GM10847 (cell line): ENCODE data around the gene P2RX4.

Experiments used
- POLR2A ChIP-seq: IDR thresholded peaks from 2 replicates; pipeline ENCODE4 v1.6.1; 2011; ENCODE audit not compliant: insufficient read length; ENCODE audit errors: extremely low read depth

Gene P2RX4

DNA sequence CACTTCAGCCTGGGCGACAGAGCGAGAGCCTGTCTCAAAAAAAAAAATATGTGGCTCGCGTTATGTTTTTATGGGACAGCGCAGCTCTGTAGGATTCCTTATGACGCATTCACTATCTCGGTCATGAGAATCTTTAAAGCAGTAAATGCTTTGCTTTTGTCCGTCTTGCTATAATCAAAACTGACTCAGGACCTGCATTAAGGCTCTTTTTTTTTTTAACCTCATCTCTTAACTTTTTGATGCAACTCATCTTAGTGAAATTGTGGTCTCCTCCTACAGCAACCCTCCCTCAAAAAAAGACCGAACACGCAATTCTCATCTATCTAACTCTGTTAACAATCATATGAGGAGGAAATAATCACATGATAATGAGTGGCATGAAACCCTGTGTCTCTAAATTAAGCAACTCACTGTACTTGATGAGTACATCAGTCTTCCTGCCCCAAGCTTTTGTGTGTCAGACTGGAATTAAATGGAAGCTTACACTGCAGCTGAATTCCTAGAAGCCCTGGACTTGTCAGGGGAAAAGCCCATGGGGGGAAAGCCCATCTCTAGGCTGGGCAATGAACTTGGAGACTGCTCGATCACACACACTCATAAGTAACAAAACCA lies 4.3 kb downstream of the P2RX4 start:
- TF ChIP-seq POLR2A = no peak

DNA sequence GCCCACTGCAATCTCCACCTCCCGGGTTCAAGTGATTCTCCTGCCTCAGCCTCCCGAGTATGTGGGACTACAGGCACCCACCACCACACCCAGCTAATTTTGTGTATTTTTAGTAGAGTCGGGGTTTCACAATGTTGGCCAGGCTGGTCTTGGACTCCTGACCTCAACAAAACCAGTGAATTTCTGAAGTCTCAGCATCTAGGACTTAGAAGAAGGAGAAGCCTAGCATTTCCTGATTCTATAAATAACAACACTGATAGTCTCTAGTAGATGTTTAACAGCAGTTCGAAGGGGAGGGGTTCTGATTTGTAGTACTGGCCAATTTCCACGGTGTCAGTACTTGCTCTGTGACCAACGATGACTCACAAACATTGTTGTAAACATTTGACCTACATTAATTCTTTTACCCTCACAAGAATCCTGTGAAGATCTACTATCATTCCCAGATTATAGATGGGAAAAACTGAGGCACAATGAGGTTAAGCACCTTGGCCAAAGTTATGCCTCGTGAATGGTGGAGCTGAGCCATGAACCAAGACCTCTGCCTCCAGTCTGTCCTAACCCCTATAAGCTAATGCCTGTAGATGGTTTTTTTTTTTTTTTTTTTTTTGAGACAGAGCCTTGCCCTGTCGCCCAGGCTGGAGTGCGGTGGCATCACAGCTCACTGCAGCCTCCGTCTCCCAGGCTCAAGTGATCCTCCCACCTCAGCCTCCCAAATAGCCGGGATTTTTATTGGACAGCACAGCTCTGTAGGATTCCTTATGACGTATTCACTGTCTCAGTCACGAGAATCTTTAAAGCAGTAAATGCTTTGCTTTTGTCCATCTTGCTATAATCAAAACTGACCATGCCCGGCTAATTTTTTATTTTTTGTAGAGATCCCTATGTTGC lies 5.2 kb downstream of the P2RX4 start:
- no peak for TF ChIP-seq POLR2A

DNA sequence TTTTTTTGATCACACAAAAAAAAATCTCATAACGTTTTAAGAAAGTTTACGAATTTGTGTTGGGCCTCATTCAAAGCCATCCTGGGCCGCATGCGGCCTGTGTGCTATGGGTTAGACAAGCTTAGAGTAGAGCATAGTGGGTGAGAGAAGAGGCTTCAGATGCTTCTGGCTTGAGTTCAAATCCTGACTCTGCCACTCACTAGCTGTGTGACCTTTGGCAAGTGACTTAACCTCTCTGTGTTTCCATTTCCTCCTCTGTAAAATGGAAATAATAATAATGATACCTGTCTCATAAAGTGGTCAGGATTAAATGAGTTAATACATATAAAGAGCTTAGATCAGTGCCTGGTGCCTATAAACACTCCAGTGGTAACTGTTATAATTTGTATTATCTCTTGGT lies 6.2 kb downstream of the P2RX4 start:
- no peak for TF ChIP-seq POLR2A

DNA sequence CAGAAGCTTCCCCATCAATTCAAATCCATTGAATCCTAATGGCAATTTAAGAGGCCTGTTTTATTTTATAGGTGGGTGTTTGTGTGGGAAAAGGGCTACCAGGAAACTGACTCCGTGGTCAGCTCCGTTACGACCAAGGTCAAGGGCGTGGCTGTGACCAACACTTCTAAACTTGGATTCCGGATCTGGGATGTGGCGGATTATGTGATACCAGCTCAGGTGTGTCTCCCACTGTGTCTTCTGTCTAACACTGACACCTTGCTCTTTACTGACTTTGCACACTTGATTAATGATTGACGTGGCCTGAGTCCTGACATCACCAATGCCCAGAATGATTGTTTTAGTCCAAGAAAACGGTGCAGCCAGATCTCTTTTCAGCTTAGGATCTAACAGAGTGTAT lies 7.1 kb downstream of the P2RX4 start:
- TF ChIP-seq POLR2A = no peak

DNA sequence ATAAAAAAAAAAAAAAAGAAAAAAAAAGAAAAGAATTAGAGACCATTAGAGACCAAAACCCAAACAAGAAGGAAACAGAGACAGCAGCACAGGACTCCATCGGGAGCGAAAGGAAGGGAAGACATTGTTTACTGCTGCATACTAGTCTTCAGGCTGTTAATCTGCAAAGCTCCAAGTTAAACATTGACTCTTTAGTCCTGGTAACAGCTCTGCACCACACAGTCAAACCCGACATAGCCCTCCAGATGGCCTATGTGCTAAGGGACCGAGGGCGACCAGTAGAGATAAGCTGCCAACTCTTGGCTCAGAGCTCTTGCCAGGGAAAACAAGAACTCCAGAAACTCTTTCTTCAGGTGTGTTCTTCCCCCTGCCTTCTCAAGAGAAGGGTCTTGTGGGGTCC lies 7.8 kb downstream of the P2RX4 start:
- no peak for TF ChIP-seq POLR2A

DNA sequence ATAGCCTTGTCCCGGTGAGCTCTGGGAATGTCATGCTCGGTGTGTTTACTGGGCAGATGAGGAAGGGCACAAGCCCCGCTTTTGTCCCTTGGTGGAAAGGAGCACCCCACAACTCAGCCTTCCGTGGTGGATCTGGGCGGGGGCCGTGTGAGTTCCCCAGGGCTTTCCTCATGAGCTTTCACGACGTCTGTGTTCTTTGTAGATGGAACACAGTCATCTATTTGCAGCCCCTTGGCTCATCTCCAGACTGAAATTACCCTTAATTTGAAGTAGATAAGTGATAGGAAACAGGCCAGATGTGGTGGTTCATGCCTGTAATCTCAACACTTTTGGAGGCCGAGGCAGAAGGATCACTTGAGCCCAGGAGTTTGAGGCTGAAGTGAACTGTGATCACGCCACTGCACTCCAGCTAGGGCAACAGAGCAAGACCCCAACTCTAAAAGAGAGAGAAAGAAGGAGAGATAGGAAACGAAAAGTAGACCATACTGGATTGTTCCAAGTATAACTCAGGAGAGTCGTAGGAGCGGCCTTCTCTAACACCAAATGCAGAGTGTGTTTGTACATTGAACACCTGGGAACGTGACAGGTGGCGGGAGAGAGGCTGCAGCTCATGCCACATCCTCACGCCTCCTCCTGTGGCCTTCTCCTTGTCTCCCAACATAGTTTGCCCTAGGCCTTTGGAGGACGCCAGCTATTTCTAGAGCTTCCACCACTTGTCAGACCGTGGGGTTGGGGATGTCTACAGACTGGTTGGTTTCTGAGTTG lies 8.8 kb downstream of the P2RX4 start:
- TF ChIP-seq POLR2A = no peak

DNA sequence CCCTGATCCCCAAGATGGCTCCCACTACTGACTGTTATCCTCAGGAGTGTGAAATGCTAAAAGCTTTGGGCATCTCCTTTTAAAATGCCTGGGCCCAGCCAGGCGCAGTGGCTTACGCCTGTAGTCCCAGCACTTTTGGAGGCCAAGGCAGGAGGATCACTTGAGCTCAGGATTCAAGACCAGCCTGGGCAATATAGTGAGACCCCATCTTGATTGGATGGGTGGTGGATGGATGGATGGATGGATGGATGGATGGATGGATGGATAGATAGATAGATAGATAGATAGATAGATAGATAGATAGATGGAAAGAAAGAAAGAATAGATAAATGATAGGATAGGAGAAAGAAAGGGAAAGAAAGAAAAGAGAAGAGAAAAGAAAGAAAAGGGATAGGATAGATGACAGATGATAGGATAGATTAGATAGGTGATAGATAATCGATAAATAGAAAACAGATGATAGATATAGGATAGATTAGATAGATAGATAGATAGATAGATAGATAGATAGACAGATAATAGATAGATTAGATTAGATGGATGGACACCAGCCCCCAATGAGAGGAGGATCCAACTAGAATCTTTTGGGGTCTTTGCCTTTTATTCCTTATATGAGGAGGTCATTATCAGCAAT lies 9.5 kb downstream of the P2RX4 start:
- TF ChIP-seq POLR2A = no peak

GRCh38 chr12:121222847-121223246 lies 12.9 kb downstream of the P2RX4 start:
- no peak for TF ChIP-seq POLR2A

GRCh38 chr12:121223292-121224285 lies 13.7 kb downstream of the P2RX4 start:
- no peak for TF ChIP-seq POLR2A

GRCh38 chr12:121224591-121224990 lies 14.7 kb downstream of the P2RX4 start:
- no peak for TF ChIP-seq POLR2A

DNA sequence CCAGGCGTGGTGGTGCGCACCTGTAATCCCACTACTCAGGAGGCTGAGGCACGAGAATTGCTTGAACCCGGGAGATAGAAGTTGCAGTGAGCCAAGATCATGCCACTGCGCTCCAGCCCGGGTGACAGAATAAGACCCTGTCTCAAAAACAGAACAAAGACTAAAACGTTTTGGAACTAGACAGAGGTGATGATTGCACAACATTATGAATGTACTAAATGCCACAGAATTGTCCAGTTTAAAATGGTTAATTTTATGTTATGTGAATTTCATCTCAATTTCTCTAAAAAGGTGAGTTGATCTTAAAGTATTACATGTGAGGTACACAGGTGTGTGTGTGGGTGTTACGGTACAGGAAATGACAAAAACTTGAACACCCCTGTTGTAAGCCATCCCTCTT lies 16.5 kb downstream of the P2RX4 start:
- no peak for TF ChIP-seq POLR2A

- TF ChIP-seq POLR2A = no peak
Measured at GRCh38 chr12:121227294-121227693, 17.4 kb downstream of the P2RX4 start.

GRCh38 chr12:121228919-121229665 lies 19.2 kb downstream of the P2RX4 start:
- TF ChIP-seq POLR2A = no peak

GRCh38 chr12:121230538-121230907 lies 20.6 kb downstream of the P2RX4 start:
- TF ChIP-seq POLR2A = no peak

- no peak for TF ChIP-seq POLR2A
Measured at GRCh38 chr12:121232163-121232562, 22.2 kb downstream of the P2RX4 start.
